IgD-negative memory B cell (primary cell): ENCODE results near the gene TTI1. TPM values are rescaled to one million over a fixed set of nuclear protein-coding genes. Genes with fewer than 3 reads are reported as not detected.
A peak's percentile ranks its signal among the peaks of the same experiment; 100 is the strongest.

Experiments used
- H3K27ac Mint-ChIP-seq, 3 donors: one replicate each; pipeline ENCODE4 v1.8.0; 2020 to 2022; ENCODE audit warnings: mild to moderate bottlenecking in 3 of 3, mixed read lengths in 3 of 3, moderate library complexity in 1 of 3
- H3K27me3 Mint-ChIP-seq: one replicate; pipeline ENCODE4 v1.8.0; 2021; ENCODE audit warnings: mixed read lengths
- H3K36me3 Mint-ChIP-seq: one replicate; pipeline ENCODE4 v1.8.0; 2020; ENCODE audit warnings: mild to moderate bottlenecking, mixed read lengths
- H3K4me1 Mint-ChIP-seq, 3 donors: one replicate each; pipeline ENCODE4 v1.8.0; 2020 to 2022; ENCODE audit warnings: mixed read lengths in 3 of 3, mild to moderate bottlenecking in 1 of 3
- H3K4me3 Mint-ChIP-seq, 4 donors: one replicate each; pipeline ENCODE4 v1.8.0; 2020 to 2022; ENCODE audit warnings: mild to moderate bottlenecking in 4 of 4, mixed read lengths in 4 of 4, moderate library complexity in 3 of 4
- H3K9me3 Mint-ChIP-seq, 3 donors: one replicate each; pipeline ENCODE4 v1.8.0; 2020 to 2021; ENCODE audit warnings: mixed read lengths in 3 of 3, mild to moderate bottlenecking in 1 of 3
- polyA plus RNA-seq: library from polyadenylated mRNA; unstranded; fragments of 300-500 nt; fragmentation: Illumina TruSeq; gene quantifications from one replicate; pipeline ENCODE4 v1.2.3, GENCODE V29; 2021

Gene TTI1
- polyA plus RNA-seq, 1 donor from 2014 or later, result 14.4 TPM

DNA sequence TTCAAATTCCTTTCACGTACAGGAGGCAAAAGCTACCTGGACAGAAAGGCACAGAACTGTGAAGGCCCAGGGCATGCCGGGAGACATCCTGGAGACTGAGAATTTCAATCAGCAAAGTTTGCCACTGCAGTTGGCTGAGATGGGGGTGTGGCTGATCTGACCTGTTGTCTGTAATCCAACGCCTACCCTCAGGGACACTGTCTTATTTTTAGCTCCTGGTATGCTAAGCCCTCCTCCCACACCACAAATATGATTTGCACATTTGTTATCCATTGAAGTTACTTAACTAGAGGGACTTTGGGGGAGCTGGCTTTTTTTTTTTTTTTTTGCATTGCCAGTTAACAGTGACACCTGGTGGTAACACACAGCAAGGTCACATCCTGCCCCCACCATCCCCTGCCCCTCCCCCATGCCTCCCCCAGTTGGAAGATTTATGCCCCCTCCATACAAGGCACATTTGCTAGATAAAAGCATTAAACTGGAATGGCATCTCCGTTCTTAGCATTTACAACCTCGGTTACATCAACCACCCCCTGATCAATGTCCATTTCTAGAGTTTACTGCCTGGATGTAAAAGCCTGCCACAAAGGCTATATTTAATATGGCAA lies 40.4 kb downstream of the TTI1 start:
- peak overlapping the region in 1 of 4 donors; percentile 61 for H3K4me3 Mint-ChIP-seq
- H3K36me3 Mint-ChIP-seq, result peaks cover 25% of the 10 kb centered on the region
- no peaks in the 10 kb centered on the region for H3K9me3 Mint-ChIP-seq
- H3K4me1 Mint-ChIP-seq, result peaks cover 16 to 23% (median 21%) of the 10 kb centered on the region in 3 donors
- peak overlapping the region in 2 of 3 donors; percentile 3 to 30 for H3K27ac Mint-ChIP-seq
- H3K27me3 Mint-ChIP-seq, result no peaks in the 10 kb centered on the region

DNA sequence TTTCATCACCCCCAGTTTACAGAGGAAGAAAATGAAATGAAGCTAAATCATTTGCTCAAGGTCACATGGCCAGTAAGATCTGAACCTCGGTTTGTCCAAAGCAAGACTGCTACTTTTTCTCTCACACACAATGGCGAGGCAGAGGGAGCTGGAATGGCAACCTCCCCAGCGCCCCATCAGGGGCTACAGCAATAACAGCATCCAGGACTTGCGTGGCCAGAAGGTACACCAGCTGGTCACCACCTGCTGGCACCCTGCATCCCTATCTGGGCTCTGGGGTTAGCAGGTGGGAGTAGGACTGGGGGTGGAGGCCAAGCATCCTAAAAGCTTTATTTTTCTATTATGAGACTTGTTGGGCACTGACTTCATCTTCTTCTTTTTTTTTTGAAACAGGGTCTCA lies 41.3 kb downstream of the TTI1 start:
- Mint-ChIP-seq H3K36me3 (peaks cover 28% of the 10 kb centered on the region), H3K27me3 (no peaks in the 10 kb centered on the region), H3K9me3 (no peaks in the 10 kb centered on the region), H3K4me3 (no peak overlapping the region), H3K27ac (no peak overlapping the region), H3K4me1 (peaks cover 16 to 23% (median 21%) of the 10 kb centered on the region in 3 donors)

DNA sequence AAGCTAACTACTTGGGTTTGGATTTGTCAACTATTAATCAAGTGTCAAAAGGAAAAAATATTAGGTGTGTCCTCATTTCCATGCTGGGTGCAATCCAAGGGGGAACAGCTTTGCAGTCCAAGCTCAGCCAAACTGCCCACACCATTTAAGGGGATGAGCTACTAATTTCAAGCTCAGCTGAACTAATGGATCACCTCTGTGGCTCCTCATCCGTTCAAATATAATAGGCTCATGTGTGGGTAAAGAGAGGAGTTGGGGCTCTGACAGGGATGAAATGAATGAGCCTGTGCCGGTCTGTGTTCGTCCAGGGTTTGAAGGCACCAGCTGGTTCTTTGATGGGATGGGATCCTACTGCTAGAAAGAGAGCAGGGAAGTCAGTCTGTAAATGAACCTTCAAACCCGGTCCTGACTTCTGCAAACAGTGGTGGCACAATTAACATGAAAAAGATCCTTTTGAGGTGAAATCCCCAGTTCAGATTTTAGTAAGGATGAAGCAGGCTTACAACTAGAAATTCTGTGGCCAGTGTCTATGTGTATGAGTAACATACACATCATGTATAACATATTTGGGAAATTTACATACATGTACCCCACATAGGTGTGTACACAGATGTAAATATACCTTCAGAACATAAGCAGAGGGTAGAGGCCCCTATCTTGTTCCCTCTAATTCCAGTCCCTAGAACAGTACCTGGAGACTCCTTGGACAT lies 41.9 kb downstream of the TTI1 start:
- Mint-ChIP-seq H3K27ac (peak overlapping the region in 2 of 3 donors; percentile 5 to 51), H3K36me3 (peaks cover 28% of the 10 kb centered on the region), H3K9me3 (no peaks in the 10 kb centered on the region), H3K4me1 (peaks cover 16 to 23% (median 21%) of the 10 kb centered on the region in 3 donors), H3K4me3 (peak overlapping the region in 2 of 4 donors; percentile 35 to 87), H3K27me3 (no peaks in the 10 kb centered on the region)

DNA sequence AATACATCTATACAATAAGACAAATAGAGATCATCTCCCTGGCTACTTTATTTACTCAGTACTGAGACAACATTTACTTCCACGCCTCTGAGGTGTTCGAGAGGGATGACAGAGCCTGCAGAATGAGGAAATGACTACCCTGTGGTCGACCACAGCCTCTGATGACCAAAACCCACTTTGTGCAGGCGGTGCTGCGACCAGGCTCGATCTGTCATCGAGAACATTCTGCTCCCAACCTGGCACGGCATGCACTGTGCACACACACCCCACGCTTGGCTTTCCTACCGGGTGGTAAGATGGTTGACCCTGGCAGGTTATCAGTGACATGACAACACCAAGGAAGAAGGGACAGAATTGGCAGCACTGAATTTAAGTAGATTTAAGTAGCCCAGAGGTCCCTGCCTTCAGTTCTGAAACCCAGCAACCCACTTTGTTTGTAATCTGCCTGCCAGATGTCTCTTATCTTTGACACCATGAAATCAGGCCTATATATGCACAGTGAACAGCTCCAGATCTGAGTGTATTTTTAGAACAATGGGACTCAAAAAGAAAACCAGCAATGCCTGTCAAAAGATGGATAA lies 42.6 kb downstream of the TTI1 start:
- Mint-ChIP-seq H3K4me1 (peaks cover 16 to 23% (median 21%) of the 10 kb centered on the region in 3 donors), H3K27me3 (no peaks in the 10 kb centered on the region), H3K36me3 (peaks cover 27% of the 10 kb centered on the region), H3K4me3 (peak overlapping the region in 2 of 4 donors; percentile 35 to 87), H3K9me3 (no peaks in the 10 kb centered on the region), H3K27ac (peak overlapping the region; percentile 23 to 86 (median 51))

DNA sequence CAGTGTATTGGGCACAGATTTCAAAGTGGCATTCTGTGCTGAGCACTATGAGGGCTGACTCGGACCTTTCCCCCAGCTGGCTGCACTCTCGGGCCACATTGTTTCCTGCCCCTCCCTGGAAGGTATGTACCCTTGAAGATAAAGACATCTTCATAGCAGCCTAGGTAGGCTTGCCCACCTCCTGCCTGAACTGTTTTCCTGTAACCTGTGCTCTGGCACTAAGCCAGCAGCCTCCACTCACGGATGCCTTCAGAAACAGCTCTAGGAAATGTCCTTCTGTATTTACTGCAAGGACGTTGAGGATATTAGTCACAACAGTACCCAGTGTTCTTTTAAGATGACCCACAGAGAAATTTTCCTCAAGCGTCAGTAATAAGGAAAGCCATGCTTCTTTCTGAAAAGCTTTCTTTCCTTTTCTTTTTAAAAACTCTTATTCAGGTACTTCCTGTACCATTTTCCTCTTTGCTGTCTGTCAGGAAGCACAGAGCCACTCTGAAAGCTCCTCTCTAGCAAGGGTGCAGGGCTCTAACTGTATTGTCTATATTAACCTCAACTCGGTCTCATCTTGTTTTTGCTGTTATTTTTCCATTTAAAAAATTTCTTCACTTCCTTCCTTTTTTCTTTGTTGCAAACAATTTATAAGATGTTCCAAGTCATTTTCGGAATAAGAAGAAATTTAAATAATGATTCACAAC lies 43.5 kb downstream of the TTI1 start:
- no peaks in the 10 kb centered on the region for H3K9me3 Mint-ChIP-seq
- peak overlapping the region in 2 of 3 donors; percentile 26 to 51 for H3K27ac Mint-ChIP-seq
- peaks cover 27% of the 10 kb centered on the region for H3K36me3 Mint-ChIP-seq
- H3K4me1 Mint-ChIP-seq, result peaks cover 16 to 23% (median 21%) of the 10 kb centered on the region in 3 donors
- H3K27me3 Mint-ChIP-seq, result no peaks in the 10 kb centered on the region
- H3K4me3 Mint-ChIP-seq, result peak overlapping the region in 2 of 4 donors; percentile 4 to 68

DNA sequence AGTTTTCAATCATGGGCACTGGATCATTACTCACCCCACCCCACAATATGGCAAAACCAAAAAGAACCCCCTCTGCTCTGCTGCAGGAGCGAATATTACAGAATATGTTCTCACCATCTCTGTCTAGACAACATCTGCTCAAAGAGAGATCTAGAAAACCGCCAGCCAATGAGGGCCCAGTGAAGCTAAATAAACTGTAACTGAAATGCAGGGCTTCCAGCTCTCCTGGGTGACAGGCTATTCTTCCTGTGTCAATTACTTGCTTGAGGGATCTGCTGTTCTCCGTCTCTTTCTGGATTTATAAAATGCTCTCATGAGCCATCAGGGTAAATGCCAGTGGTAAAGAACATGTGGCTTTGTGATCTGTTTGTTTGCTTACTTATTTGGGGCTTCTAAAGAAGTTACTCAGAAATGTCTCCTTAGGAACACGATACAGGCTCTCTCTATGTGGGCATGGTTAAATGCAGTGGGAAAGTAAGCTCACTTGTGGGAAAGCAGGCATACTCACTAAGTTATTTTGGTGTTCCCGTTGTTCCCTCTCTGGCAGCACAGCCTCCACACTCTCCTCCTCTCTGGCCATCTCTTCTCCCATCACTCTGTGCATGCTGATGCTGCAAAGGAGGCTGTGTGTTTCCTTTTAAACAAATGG lies 44.8 kb downstream of the TTI1 start:
- no peaks in the 10 kb centered on the region for H3K27me3 Mint-ChIP-seq
- H3K4me1 Mint-ChIP-seq, result peaks cover 16 to 23% (median 21%) of the 10 kb centered on the region in 3 donors
- peaks cover 27% of the 10 kb centered on the region for H3K36me3 Mint-ChIP-seq
- peak overlapping the region in 1 of 3 donors; percentile 41 for H3K27ac Mint-ChIP-seq
- no peak overlapping the region for H3K4me3 Mint-ChIP-seq
- H3K9me3 Mint-ChIP-seq, result no peaks in the 10 kb centered on the region

DNA sequence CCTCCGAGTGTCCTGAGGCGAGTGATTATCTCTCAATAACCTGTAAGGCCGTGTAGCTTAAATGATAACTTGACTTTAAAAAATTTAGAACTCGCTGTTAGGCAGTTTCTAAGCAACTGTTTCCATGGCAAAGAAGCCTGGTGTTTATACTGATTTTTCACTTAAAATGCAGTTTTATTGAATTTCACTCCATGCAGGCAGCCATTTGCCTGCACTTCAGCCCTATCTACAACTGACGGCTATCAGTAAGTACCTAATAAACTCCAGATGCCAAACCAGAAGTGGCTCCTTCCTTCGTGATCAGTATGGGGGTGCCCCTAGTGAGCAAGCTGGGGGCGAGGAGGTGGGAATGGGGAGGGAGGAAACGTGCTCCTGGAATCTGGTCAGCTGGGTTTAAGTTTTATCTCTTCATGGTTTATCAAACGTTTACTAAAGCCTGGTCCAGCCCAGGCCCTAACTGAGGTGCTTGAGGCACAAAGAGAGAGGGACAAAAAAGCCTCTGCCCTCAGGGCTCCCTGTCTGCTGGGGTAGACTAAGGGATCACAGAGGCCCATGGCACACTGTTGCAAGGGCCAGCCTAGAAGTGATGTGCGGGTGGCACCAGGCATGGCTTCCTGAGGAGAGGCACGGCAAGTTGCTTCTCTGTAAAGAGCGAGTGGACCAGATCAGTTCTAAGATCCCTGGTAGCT lies 45.5 kb downstream of the TTI1 start:
- Mint-ChIP-seq H3K9me3 (no peaks in the 10 kb centered on the region), H3K27me3 (no peaks in the 10 kb centered on the region), H3K4me1 (peaks cover 16 to 21% (median 20%) of the 10 kb centered on the region in 3 donors), H3K27ac (no peak overlapping the region), H3K4me3 (no peak overlapping the region), H3K36me3 (peaks cover 30% of the 10 kb centered on the region)

DNA sequence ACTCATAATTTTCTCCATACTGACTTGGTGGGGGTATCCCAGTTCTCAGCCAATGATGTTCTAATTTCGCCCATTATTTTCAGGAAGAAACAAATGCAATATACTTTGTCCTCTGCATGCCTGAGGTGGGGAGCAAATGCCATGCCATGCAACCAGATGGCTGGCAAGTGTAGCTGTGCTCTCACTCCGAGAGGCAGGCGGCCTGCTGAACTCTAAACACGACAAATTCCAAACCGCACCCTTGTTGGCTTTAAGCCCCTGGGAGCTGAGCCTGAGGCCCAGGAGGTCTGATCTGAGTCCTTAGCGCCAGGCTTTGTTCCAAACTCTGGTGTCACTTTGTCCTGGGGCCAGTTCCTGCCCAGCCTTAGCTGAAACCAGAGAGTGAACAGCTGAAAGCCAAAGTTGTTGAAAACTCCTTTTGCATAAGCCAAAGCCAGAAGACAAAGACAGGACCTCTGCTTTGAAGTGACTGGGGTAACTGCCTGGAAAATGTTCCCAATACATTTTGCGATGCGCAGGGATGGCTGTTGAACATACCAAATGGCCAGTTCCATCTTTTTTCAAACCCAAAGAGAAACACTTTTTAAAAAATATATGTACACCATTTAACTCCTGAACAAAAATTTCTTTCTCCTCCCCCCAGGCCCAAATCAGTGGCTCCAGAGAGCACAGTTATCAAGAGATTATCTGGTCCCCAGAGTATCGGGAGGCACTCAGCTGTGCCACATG lies 46.2 kb downstream of the TTI1 start:
- Mint-ChIP-seq H3K9me3 (no peaks in the 10 kb centered on the region), H3K27ac (no peak overlapping the region), H3K36me3 (peaks cover 35% of the 10 kb centered on the region), H3K27me3 (no peaks in the 10 kb centered on the region), H3K4me1 (peaks cover 16 to 21% (median 20%) of the 10 kb centered on the region in 3 donors), H3K4me3 (no peak overlapping the region)

DNA sequence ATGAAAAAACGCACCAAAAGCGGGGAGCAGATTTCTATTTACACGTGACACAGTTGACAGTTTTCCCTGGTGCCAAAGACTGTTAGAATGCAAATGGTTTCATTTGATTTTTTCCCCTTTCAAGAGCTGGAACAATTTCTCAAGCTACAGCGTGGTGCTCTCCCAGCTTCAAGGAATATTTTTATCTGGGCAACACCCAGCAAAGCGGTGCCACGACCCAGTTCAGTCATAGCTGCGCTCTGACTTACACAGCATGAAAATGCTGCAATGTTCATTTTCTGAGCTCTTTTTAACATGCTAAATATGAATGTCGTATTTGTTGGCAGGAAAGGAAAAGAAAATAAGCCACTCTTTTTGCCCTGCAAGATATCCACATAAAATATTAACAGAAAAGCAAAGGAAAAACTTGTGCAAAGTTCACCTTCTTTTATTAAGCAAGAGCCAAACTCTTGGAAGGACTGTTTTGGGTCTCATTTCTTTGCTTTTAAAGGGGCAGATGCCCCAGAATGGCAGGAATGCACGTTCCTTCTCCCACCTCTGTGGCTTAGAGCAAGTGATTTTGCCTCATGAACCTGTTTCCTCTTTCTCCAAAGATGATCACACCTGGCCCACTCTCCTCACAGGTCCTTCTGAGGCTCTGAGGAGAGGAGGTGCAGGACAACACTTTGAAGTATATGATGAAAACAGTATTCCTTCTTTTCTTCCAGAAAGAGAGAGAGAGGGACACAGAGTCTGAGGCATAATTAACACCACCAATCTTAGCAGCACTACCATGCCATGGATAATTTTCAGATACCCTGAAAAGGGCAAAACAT lies 47.0 kb downstream of the TTI1 start:
- Mint-ChIP-seq H3K27me3 (no peaks in the 10 kb centered on the region), H3K4me3 (peak overlapping the region in 1 of 4 donors; percentile 44), H3K9me3 (no peaks in the 10 kb centered on the region), H3K36me3 (peaks cover 35% of the 10 kb centered on the region), H3K4me1 (peaks cover 10 to 18% (median 14%) of the 10 kb centered on the region in 3 donors), H3K27ac (no peak overlapping the region)

DNA sequence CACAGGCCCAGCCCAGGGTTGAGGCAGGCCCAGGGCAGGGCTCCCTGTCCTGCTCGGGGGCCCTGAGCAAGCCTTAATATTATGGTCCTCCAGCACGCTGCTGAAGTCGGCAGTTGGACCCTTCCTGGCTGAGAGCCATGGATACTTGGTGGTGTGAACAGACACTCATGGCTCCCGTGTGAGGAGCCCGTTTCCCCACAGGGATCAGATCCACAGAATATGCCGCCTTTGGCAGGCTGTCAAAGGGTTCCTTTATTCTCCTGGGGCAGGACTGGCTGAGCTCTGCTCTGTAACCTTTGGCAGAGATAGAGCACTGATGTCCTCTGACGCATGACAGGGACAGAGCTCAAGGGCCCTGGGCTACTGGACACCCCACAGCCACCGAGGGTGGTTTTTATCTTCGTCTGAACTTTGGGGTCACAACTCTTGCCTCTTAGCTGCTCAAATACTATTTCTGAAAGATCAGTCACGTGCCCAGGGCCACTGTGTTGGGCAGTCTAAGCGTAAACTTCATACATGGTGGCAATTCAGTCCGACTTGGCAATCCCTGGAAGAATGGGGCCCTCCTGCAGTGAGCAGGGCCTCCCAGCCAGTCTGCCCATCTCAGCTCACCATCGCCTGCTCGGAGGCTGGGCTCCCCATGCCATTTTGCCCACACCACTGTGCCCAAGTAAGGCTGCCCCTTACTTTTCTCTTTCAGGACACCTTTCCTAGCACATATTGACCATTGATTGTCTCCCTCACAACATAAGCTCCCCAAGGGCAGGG lies 49.1 kb downstream of the TTI1 start:
- Mint-ChIP-seq H3K27me3 (no peaks in the 10 kb centered on the region), H3K27ac (no peak overlapping the region), H3K36me3 (peaks cover 33% of the 10 kb centered on the region), H3K9me3 (no peaks in the 10 kb centered on the region), H3K4me1 (no peaks in the 10 kb centered on the region), H3K4me3 (no peak overlapping the region)

DNA sequence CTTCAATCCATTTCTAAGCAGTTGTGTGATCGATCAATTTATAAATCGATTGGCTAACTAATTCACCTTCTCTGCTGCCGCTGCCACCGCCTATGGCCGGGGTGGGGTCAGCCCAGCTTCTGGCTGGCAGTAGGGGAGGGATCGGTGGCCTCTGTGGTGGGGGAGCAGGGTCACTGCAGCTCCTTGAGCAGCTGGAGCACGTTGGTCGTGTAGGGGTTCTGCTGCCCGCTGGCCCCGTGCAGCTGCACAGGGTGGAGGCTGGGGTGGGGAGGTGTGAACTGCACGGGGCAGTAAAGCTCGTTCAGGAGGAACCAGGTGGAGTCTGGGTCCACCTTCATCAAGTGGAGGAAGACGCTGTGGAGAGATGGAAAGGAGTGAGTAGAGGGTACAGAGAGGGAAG lies 50.0 kb downstream of the TTI1 start:
- no peaks in the 10 kb centered on the region for H3K27me3 Mint-ChIP-seq
- H3K27ac Mint-ChIP-seq, result peak overlapping the region in 1 of 3 donors; percentile 19
- no peaks in the 10 kb centered on the region for H3K4me1 Mint-ChIP-seq
- peaks cover 26% of the 10 kb centered on the region for H3K36me3 Mint-ChIP-seq
- H3K4me3 Mint-ChIP-seq, result no peak overlapping the region
- H3K9me3 Mint-ChIP-seq, result no peaks in the 10 kb centered on the region

DNA sequence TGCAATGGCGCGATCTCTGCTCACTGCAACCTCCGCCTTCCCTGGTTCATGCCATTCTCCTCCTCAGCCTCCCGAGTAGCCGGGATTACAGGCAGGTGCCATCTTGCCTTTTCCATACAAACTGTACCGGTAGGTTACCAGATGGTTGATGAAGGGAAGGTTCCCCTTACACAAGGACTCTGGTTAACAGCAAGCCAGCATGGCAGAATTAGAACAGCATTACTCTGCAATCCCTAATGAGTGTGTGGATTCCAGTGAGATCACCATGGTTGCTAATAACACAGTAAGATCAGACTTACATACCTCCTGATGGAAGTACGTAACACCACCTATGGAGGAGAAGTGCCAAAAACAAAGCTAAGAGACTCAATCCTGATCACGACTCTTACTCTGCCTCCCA lies 51.7 kb downstream of the TTI1 start:
- H3K27me3 Mint-ChIP-seq, result no peaks in the 10 kb centered on the region
- H3K27ac Mint-ChIP-seq, result no peak overlapping the region
- peaks cover 0 to 4% (median 3%) of the 10 kb centered on the region in 3 donors for H3K4me1 Mint-ChIP-seq
- H3K9me3 Mint-ChIP-seq, result no peaks in the 10 kb centered on the region
- H3K4me3 Mint-ChIP-seq, result no peak overlapping the region
- H3K36me3 Mint-ChIP-seq, result peaks cover 21% of the 10 kb centered on the region
